GM12892 (cell line): ENCODE measurements around the gene ATG2A.

ENCODE experiments used
- POLR2A ChIP-seq: IDR thresholded peaks from 2 replicates; pipeline ENCODE4 v1.6.1; 2011; ENCODE audit warnings: low read depth, low read length, control low read depth
- POLR2AphosphoS5 ChIP-seq: IDR thresholded peaks from 2 replicates; pipeline ENCODE4 v1.6.1; 2011; ENCODE audit warnings: low read depth, low read length, control low read depth
- TAF1 ChIP-seq: IDR thresholded peaks from 2 replicates; pipeline ENCODE4 v1.6.1; 2011; ENCODE audit warnings: low read depth, mild to moderate bottlenecking, control low read depth, low read length, borderline replicate concordance

DNA sequence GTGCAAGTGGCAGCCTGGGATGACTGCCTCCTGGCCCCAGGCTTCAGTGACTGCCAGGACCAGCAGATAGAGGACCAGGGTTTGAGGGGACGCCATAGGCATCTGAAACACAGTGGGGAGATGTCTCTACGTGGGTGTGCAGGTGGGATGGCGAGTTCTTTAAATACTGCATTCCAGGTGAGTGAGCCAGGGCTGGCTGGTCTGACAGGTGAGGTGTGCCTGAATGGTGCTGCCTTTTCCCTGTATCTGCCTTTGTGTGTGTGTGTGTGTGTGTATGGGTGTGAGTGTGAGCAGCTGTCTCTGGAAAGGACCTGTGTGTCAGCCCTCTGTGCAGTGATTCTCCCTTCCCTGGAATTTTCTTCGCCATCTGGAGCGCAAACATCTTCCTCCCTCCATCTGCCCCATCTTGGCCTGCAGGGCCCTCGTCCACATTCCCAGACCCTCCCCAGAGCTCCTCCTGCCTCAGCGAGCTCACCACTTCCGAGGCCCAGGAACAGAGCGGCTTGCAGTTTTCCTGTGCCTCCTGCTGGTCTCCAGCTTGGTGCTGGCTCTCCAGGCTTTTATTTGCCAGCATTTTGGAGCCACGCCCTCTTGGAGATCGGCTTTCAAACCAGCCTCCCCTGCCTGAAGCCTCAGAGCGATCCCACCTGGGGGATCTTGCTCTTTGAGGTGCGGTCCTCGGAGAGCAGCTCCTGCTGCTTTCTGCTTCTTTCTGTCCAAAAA, 18.5 kb upstream of the ATG2A start, which contains the start of gene GPHA2:
- TF ChIP-seq POLR2A, result no peak
- TF ChIP-seq TAF1, result no peak
- TF ChIP-seq POLR2AphosphoS5, result no peak
